ENCODE results near the gene SCRG1.

DNA sequence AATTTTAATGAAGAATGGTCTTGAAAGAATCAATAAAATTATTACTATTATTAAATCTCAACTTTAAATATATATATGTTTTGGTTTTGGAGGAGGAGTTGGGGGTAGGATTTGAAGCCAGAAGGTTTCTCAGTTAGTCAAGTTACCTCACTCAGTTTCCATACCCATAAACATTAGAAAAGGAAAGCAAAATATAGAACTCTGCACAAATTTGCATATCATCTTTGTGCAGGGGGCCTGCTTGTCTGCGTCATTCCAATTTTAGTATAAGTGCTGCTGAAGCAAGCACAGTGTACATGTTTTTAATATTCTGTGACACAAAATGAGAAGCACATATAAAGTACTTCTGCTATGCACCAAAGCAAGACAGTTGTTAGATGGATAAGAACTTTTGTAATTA is 47.5 kb upstream of the SCRG1 start:
- TF ChIP-seq POLR2A (IDR thresholded peaks at IDR 0.05; ENCODE audit: low read length) (no peak), GATA1 (IDR thresholded peaks at IDR 0.05; ENCODE audit: low read depth, low read length) (no peak)

Measured in erythroblast (primary cell).